ENCODE measurements around the gene SDC1.

SDC1 gene

GRCh38 chr2:20227894-20228505 is 3.1 kb upstream of the SDC1 start:
- DNase-seq = no peak

DNA sequence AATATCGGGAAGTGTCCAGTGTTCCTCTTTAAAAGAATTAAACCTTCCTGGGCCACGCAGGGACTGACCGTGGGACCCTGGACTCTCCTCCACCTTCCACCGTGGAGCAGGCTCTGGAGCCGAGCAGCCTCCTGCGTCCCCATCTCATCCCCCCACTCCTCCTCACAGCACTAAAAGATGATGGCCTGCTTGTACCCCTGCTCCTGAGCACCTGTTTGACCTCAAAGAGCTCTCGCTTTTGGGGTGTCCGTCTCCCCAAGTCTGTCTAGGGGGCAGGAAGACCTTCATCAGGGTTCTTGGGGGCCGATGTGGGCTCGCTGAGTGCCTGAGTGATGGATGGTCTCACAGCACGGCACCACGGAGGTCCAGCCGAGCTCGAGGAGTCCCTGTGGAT is 1.2 kb upstream of the SDC1 start:
- DNase-seq = no peak

DNA sequence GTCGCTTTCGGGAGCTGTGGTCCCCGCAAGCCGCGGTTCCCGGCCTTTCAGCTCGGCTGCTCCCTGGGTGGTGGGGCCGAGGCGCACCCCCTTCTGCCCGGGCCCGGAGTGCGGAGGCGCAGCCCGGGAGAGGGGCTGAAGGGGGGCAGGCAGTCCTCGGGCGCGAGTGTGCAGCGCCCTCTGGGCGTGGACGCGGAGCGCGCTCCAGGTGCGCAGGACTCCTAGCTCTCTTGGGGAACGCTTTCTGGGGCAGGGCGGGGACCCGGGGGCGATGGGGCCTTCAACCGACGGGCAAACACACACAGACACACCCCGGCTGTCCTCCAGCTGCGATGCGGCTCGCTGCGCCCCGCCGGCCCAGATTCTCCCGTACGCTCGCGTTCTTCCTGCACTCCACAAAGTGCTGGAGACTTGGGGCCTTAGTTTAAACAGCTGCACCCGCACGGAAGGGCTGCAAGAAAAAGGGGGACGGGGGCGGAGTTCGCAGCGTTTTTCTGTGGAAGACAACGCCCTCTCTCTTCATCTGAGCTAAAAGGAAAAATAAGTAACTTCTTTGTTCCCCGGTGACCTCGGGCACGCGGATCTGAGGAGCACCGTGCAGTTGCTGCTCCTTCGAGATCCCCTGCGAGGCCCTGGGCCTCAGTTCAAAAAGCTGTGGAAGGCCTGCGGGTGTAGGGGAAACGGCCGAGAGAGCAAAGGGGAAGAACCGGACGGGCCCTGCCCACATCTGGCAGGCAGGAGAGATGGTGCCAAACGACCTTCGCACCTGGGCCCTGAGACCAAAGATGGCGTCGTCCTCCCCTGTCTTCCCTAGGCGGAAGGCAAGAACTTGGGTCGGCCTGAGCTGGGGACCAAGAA is 593 bp upstream of the SDC1 start:
- DNase-seq = peak; percentile 55 to 80

DNA sequence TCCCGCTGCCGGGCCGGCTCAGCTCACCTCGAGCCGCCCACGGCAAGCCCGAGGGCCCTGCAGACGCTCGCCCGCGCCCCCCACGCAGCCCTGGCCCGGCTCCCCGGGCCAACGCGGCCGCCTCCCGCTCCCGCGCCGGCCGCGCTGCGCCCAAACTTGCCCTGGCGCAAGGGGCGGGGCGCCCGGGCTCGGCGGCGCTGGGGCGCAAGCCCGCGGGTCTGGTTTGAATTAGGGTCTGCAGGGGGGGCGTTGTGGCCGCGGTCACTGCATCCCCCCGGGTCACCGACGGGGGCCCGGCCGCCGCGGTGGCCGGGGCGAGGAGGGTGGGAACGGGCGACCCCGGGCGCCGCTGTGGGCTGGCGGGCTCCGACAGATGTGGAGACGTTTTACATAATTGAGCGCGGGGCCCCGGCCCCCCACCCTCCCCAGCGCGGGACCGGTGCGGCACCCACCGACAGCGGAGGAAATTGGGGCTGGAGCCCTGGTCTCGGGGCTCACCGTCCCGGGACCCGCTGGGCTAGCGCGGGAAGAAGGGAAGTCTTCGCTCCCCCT is 690 bp downstream of the SDC1 start:
- peak in 1 of 2 experiments; percentile 20 for DNase-seq

- peak; percentile 40 to 61 for DNase-seq
Observed at GRCh38 chr2:20223407-20224163, 1.3 kb downstream of the SDC1 start.

DNA sequence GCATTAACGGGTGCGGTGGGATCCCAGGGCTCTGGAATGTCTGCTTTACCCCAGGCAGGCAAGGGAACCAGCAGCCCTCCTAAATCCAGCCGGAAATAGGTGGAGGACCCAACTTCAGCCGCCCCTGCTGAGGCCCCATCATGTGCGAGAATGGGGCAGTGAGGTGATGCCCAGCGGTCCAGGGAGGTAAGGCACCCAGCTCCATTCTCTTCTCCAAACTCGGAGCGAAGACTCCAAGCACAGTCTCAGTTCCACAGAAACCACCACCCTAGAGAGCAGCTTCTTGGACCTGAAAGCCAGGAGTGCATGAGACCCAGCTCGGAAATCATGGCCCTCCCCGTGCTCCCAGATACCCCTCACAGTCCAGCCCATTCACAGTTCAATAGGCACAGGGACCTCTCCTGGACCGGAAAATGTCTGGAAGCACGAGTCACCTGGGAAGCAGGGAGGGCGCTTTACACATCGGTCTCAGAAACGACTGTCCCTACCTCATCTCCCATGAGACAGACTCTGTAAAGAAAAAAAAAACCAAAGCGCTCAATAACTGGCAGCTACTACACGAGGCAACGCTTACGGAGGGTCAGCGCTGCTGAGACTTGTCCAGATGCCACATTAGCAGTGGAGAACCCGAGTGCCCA is 2.0 kb downstream of the SDC1 start:
- DNase-seq = peak; percentile 40 to 50

DNA sequence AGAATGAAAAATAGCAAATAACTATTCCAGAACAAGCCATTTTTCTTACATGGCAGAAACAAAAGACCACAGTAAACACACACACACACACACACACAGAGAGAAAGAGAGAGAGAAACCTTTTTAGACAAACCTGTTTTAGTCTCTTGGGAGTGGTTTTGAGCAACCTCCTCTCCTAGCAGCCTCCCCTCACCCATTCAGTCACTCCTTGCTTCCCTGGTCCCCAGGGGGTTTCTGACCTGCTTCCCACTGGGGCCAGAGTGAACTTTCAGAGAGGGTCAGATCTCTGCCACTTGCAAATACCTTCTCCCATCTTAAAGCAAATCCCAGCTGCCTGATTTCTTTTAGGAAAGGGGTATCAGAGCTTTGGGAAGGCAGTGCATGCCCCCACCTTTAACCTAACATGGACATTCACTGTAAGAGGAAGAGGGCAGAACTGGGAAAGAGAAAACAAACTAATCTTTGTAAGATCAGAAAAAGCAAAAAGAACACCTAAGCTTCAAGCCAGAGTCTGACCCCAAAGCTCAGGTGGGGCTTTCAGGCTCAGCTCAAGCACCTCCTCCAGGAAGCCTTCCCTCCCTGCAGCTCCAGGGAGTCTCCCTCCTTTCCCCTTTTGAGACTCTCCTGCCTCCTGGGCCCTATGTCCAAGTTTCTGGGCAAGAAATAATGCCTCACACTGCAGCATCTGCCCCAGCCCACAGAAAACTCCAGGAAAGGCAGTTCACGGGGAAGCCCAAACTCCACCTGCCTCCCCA is 2.7 kb downstream of the SDC1 start:
- DNase-seq = no peak

DNA sequence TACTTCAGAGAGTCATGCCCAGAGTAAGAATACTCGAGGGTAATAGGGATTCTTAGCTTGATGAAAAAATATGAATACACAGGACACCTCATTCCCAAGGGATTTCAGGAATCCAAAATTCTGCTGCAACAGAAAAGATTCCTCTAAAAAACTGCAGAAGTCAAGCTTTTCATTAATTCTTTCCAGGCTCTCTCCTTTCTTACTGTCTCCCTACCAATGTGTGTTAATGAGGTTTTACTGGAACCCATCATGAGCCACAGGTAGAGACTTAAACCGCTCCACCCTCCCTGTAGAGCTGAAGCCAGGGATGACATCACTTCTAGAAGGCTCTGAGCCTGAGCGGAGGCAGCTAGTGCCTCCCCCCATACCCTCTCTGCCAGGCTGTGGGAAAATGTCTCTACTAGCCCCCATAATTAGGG is 3.4 kb downstream of the SDC1 start:
- DNase-seq = no peak

DNA sequence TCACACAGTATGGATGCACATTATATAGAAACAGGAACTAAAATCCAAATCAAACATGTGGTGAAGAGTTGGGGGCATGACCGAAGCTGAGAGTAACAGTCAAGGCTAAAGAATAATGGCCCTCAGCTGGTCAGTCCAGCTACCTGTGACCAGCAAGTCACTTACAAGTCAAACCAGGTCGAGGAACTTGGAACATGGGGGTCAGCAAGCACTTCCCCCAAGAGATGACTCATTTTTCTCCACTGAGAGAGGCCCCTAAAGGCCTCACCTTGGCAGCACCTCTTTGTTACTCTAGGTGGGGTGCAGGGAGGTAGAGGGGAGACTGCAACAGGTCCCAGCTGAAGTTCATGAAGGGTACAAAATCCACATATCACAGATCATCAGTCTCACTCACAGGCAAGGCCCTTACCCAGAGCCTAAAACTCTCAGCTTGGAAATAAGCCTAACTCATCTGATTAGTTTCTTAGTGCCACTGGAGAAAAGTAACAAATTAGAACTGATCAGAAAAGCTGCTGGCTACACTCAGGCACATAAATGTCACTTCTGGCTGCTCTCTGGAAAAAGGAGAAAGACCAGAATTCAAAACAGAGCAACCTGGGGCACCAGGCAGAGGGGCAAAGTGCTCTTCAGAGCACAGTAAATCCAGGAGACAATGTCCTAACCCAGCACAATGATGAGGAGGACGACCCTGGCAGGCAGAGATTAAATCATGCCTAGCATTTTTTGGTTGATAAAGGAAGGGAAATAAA is 4.0 kb downstream of the SDC1 start:
- DNase-seq = no peak

GRCh38 chr2:20219763-20220380 is 5.1 kb downstream of the SDC1 start:
- DNase-seq = no peak

DNA sequence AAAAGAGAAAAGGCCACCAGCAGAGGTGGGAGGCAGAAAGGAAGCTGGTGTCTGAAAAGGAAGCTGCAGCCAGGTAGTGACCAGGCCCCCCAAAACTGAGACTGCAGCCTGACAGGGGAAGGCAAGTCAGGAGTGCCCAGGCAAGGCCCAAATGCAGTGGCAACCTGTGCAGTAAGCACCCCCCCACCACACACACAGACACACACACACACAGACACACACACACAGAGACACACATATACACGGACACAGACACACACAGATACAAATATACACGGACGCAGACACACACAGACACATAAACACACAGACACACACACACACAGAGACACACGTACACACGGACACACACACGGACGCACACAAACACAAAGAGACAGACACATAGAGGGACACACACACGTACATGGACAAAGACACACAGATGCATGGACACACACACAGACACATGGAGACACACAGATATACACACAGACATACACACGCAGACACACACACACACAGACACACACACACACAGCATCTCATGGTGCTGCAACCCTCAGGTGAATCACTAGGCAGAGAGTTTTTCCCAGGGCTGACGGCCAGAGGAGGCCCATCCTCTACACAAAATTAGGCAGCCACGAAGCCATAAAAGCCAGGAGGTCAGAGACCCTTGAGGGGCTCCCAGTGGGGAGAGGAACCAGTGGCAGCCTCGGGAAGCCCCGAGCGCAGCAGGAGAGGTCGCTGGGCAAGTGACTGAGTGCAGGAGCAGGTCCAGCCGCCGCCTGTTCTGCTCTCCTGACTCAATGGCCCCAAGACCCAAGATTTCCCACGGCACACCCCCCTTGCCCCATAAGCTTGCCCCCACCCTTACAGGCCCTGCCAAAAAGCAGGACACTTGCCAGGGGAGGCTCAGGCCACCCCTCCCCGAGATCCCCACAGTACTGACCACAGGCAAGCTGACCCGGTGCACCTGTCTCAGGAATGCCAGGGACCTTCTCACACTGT is 6.3 kb downstream of the SDC1 start:
- no peak for DNase-seq

DNA sequence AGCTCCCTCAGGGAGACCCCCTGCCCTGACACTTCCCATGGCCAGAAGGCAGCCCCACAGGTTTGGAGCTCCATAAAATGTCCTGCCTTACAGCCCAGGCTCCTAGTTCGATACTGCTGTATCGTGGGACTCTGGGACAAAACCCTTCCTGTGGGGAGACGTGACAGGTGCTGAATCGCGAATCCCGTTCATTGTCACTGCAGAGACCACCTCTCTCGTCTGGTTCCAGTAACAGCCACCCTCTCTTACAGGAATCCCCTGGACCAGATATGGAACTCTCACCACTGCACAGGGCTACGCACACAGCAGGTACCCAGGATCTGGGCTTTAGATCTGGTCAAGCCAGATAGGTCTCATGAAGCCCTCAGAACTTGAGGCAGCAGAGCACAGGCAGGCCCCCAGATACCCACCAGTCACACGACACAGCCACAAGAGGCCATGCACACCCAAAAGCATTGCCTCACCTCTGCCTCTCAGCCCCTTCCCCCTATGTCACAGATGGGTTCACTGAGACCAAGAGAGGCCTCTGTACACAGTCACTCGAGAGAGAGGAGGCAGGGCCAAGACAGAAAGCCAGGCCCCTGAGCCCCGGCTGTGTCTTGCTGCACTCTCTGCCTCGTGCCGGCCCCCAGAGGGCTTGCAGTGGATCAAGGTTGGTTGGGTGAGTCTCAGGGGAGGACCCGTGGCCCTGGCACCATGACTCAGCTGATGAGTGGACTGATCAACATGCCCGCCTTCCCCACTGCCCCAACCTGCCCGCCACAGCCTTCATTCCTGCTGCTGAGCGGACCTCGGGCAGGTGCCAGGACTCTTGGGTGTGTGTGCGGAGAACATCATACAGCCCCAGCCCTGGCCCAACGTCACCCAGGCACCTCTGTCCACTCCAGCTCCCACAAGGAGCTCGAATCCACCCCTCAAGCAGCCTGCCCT is 7.6 kb downstream of the SDC1 start:
- DNase-seq = no peak

GRCh38 chr2:20216130-20217025 is 8.6 kb downstream of the SDC1 start:
- no peak for DNase-seq

- no peak for DNase-seq
Observed at GRCh38 chr2:20215183-20216040, 9.5 kb downstream of the SDC1 start.

- DNase-seq = no peak
Observed at GRCh38 chr2:20214566-20215182, 10.3 kb downstream of the SDC1 start.
